ENCODE data around the gene COLEC11. TPM values are rescaled to one million over a fixed set of nuclear protein-coding genes. Genes with fewer than 3 reads are reported as not detected.

Gene COLEC11
- total and polyA plus RNA-seq, 9 donors: 0.14 to 1.3 (median 0.42) TPM; not detected in 1

DNA sequence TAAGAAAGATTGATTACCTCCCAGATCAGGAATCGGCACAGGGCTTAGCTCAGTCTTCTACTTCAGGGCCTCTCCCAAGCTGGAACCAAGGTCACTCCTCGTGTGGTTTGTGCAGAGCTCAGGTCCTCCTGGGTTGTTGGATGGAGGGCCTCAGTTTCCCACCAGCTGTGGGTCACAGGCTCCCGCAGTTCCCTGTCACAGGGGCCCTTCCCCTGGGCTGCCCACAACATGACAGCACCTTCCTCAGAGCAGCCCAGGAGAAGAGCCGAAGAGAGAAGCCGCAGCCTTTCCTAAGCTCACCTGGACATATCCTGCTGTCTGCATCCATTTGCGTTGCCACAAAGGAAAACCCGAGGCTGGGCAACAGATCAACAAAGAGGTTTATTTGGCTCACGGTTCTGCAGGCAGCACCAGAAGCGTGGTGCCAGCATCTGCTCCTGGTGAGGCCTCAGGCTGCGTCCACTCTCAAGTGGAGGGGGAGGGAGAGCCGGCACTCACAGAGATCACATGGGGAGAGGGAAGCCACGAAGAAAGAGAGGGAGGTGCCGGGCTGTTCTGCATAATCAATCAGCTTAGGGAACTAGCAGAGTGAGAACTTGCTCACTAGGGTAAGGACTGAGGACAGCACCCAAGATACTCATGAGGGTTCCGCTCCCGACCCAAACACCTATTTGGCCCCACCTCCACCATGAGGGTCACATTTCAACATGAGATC lies 50.1 kb downstream of the COLEC11 start:
- H3K4me3 ChIP-seq (ENCODE audit: low read length): no peak overlapping the region
- 67% methylated on average over 11 of the region's 15 CpGs for WGBS (ENCODE audit: insufficient coverage)
- peaks cover 8% of the 10 kb centered on the region for H3K4me1 ChIP-seq (ENCODE audit: control insufficient read depth, insufficient read depth, low read length)
- DNase-seq: no peak
- H3K36me3 ChIP-seq (ENCODE audit: control insufficient read depth, insufficient read depth, low read length): no peaks in the 10 kb centered on the region
- no peak overlapping the region for H3K27ac ChIP-seq (ENCODE audit: low read length)
- H3K27me3 ChIP-seq (ENCODE audit: control insufficient read depth, insufficient read depth, low read length): no peaks in the 10 kb centered on the region
- H3K9me3 ChIP-seq (replicated peaks; ENCODE audit: control insufficient read depth, low read depth, low read length): no peaks in the 10 kb centered on the region

DNA sequence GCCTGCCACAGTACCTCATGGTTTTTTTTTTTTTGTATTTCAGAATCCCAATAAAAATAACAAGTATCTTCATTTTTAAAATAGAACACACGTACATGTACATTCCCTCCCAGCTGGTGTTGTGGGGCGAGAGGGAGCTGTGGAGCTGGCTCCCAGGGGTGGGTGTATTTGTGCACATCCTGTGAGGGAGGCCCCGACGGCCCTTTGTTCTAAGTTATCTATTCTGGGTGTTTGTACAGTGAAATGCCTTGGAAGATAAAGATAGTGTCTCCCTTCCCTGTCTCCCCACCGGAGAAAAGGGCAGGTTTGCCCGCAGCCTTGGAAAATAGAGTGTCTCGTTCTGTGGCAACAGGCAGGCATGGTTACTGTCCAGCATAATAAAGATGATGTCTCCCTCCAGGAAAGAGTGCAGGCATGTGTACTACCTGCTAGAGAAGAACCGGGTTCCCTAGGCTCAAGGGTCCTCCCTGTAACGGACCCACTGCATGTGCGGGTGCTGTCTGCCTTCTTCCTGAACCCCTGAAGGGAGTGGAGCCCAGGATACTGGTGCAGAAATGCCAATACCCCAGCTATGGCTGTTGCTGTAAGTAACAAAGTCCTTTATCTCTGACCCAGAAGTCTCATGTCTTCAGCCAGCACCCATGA lies 51.0 kb downstream of the COLEC11 start:
- Histone ChIP-seq H3K4me3 (ENCODE audit: low read length) (no peak overlapping the region), H3K4me1 (ENCODE audit: control insufficient read depth, insufficient read depth, low read length) (peaks cover 11% of the 10 kb centered on the region), H3K36me3 (ENCODE audit: control insufficient read depth, insufficient read depth, low read length) (no peaks in the 10 kb centered on the region), H3K27me3 (ENCODE audit: control insufficient read depth, insufficient read depth, low read length) (no peaks in the 10 kb centered on the region), H3K27ac (ENCODE audit: low read length) (no peak overlapping the region), H3K9me3 (replicated peaks; ENCODE audit: control insufficient read depth, low read depth, low read length) (no peaks in the 10 kb centered on the region)
- DNase-seq: no peak
- WGBS (ENCODE audit: insufficient coverage): 87% methylated on average over 3 of the region's 10 CpGs

DNA sequence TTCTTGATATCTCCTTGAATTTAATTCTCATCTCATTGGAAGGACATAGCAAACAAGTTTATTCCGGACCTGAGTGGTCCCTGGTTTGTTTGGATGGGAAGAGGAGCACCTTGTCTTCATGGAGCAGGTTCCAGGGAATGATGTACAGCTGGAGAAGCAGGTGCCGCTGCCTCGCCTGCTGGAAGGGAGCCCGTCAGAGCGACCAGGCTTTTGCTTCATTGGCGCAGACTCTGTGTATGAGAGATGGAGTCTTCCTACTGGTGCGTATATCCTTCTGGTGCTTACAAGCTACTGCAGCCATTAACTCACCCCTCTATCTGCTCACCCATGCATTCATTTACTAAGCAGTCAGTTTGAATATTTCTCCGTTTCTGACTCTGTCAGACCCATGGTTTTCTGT lies 51.5 kb downstream of the COLEC11 start:
- H3K4me3 ChIP-seq (ENCODE audit: low read length): no peak overlapping the region
- H3K27me3 ChIP-seq (ENCODE audit: control insufficient read depth, insufficient read depth, low read length): no peaks in the 10 kb centered on the region
- no CpG with 5 or more reads among the region's 8 CpGs for WGBS (ENCODE audit: insufficient coverage)
- no peak for DNase-seq
- no peaks in the 10 kb centered on the region for H3K36me3 ChIP-seq (ENCODE audit: control insufficient read depth, insufficient read depth, low read length)
- H3K27ac ChIP-seq (ENCODE audit: low read length): no peak overlapping the region
- peaks cover 14% of the 10 kb centered on the region for H3K4me1 ChIP-seq (ENCODE audit: control insufficient read depth, insufficient read depth, low read length)
- no peaks in the 10 kb centered on the region for H3K9me3 ChIP-seq (replicated peaks; ENCODE audit: control insufficient read depth, low read depth, low read length)

DNA sequence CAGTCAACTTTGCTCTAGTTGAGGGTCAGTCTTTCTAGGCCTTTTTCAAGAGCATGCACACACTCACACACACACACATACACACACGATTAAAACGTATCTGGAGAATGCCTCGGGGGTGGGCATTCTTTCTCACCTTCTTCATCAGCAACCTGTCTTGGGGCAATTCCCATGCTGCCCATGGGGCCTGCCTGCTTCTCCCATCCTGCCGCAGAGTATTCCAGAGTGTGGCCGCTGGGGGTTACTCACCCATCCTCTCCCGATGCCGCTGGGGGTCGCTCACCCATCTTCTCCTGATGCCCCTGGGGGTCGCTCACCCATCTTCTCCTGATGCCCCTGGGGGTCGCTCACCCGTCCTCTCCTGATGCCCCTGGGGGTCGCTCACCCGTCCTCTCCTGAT lies 52.3 kb downstream of the COLEC11 start:
- Histone ChIP-seq H3K27ac (ENCODE audit: low read length) (no peak overlapping the region), H3K36me3 (ENCODE audit: control insufficient read depth, insufficient read depth, low read length) (no peaks in the 10 kb centered on the region), H3K9me3 (replicated peaks; ENCODE audit: control insufficient read depth, low read depth, low read length) (no peaks in the 10 kb centered on the region), H3K4me1 (ENCODE audit: control insufficient read depth, insufficient read depth, low read length) (peaks cover 15% of the 10 kb centered on the region), H3K27me3 (ENCODE audit: control insufficient read depth, insufficient read depth, low read length) (no peaks in the 10 kb centered on the region), H3K4me3 (ENCODE audit: low read length) (no peak overlapping the region)
- 81% methylated on average over 13 of the region's 13 CpGs for WGBS (ENCODE audit: insufficient coverage)
- no peak for DNase-seq

DNA sequence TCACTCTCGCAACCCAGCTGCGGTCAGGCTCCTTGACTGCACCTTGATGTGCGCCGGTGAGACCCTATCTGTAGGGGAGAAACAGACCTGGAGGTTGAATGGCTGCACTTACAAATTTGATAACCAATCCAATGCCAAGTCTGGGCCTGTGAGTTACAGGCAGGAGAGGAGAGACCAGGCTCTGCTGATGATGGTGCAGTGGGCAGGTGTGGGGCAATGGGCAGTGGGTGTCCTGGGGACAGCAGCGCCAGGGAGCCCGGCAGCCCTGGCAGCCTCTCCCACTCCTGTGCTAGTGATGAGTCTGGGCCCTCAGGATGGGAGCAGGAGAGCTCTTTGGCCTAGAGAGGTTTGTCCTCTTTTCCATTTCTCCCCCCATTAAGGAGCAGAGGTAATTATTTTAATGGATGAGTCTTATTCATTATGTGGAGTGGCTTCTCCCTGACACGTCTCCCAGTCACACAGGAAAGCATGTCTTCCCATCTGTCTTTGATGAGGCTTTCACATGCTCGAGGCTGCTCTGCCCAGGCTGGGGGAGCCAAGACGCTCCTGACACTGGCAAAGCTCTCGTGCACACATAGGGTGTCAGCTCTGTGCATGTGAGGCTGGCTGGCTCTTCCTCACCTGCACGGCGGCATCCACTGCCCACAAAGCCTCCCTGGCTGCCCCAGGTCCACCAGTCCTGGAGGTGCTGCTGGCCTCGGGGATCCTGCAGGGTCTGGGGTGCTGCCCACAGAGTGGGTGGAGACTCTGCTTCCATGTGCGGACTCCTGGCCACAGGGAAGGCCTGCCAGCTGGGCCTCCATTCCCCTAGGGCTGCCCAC lies 53.1 kb downstream of the COLEC11 start:
- Histone ChIP-seq H3K36me3 (ENCODE audit: control insufficient read depth, insufficient read depth, low read length) (no peaks in the 10 kb centered on the region), H3K4me1 (ENCODE audit: control insufficient read depth, insufficient read depth, low read length) (peaks cover 15% of the 10 kb centered on the region), H3K27ac (ENCODE audit: low read length) (no peak overlapping the region), H3K27me3 (ENCODE audit: control insufficient read depth, insufficient read depth, low read length) (no peaks in the 10 kb centered on the region), H3K4me3 (ENCODE audit: low read length) (no peak overlapping the region), H3K9me3 (replicated peaks; ENCODE audit: control insufficient read depth, low read depth, low read length) (no peaks in the 10 kb centered on the region)
- DNase-seq: no peak
- 73% methylated on average over 8 of the region's 14 CpGs for WGBS (ENCODE audit: insufficient coverage)

DNA sequence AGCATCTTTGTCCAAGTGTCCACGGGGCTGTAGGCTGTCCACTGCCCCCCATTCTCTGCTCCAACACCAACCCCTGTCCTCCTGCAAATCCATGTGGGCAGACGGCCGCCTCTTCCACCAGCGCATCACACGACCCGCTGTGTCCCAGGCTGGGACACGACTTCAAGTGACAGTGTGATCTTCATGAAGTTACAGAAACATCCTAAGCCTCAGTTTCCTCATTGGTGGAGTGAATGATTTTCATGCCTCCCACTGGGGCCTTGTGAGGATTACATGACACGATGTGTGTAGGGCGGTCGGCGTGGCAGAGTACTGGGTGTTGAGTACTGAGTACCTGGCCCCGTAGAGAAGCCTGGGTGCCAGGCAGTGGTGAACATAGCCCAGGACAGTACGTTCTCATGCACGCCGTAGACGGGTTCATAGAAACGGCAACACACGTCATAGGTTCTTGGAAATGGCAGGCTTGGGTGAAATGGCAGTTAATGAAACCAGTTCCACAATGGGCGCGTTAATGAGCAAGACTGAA lies 53.8 kb downstream of the COLEC11 start:
- Histone ChIP-seq H3K9me3 (replicated peaks; ENCODE audit: control insufficient read depth, low read depth, low read length) (no peaks in the 10 kb centered on the region), H3K27ac (ENCODE audit: low read length) (no peak overlapping the region), H3K36me3 (ENCODE audit: control insufficient read depth, insufficient read depth, low read length) (no peaks in the 10 kb centered on the region), H3K27me3 (ENCODE audit: control insufficient read depth, insufficient read depth, low read length) (no peaks in the 10 kb centered on the region), H3K4me3 (ENCODE audit: low read length) (no peak overlapping the region), H3K4me1 (ENCODE audit: control insufficient read depth, insufficient read depth, low read length) (peaks cover 15% of the 10 kb centered on the region)
- DNase-seq: no peak
- WGBS (ENCODE audit: insufficient coverage): 92% methylated on average over 14 of the region's 20 CpGs

DNA sequence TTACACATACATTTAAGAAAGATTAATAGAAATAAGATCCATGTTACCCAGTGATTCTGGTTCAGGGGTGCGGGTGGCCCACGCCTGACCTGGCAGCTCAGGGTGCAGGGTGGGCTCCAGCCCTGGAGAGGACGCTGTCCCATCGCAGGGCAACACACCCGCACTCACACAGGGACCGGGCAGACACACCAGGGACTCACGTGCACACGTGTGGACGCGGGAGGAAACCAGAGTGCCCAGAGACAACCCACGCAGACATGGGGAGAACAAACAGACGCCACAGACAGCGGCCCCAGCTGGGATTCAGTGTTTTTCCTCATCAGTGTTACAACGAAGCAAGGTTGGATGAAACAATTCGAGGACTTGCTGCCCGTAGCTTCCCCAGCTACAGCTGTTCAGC lies 54.7 kb downstream of the COLEC11 start:
- Histone ChIP-seq H3K27me3 (ENCODE audit: control insufficient read depth, insufficient read depth, low read length) (no peaks in the 10 kb centered on the region), H3K36me3 (ENCODE audit: control insufficient read depth, insufficient read depth, low read length) (no peaks in the 10 kb centered on the region), H3K4me3 (ENCODE audit: low read length) (no peak overlapping the region), H3K27ac (ENCODE audit: low read length) (no peak overlapping the region), H3K9me3 (replicated peaks; ENCODE audit: control insufficient read depth, low read depth, low read length) (no peaks in the 10 kb centered on the region), H3K4me1 (ENCODE audit: control insufficient read depth, insufficient read depth, low read length) (peaks cover 15% of the 10 kb centered on the region)
- whole genome bisulfite sequencing (ENCODE audit: insufficient coverage): 67% methylated on average over 15 of the region's 16 CpGs
- no peak for DNase-seq

DNA sequence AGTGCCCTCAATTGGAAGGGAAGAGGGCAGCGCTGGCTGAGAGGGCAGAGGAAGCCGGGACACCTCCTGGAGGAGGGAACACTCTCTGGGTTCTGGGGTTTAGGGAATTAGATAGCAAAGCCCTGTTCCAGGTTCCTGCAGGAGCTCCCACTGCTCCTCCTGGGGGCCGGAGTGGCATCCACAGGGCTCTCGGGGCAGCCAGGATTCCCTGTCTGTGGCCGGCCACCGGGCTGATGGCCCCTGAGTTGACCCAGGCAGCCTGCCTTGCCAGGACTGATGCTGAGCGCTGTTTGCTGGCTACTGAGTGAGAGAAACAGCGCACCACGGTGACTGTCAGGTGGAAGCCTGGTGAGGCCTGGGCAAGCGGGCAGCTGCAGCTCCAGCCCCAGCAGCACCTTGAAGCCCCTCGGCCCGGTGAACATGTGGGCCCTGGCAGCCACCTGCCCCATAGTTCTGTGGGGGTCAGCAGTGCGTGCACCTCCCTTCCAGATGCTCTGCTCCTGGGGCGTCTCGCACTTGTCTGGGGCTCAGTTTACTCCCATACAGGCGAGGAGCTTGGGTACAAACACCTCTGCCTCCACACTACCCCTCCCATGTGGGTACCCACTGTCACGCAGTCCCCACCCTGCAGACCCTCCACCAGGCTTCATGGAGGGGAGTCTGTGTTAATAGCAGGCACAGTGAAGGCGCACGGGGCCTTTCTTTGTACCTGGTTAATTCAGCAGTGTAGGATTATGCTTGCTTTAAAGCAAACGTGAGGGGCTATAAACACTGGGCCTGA lies 55.4 kb downstream of the COLEC11 start:
- WGBS (ENCODE audit: insufficient coverage): 78% methylated on average over 15 of the region's 20 CpGs
- no peaks in the 10 kb centered on the region for H3K27me3 ChIP-seq (ENCODE audit: control insufficient read depth, insufficient read depth, low read length)

DNA sequence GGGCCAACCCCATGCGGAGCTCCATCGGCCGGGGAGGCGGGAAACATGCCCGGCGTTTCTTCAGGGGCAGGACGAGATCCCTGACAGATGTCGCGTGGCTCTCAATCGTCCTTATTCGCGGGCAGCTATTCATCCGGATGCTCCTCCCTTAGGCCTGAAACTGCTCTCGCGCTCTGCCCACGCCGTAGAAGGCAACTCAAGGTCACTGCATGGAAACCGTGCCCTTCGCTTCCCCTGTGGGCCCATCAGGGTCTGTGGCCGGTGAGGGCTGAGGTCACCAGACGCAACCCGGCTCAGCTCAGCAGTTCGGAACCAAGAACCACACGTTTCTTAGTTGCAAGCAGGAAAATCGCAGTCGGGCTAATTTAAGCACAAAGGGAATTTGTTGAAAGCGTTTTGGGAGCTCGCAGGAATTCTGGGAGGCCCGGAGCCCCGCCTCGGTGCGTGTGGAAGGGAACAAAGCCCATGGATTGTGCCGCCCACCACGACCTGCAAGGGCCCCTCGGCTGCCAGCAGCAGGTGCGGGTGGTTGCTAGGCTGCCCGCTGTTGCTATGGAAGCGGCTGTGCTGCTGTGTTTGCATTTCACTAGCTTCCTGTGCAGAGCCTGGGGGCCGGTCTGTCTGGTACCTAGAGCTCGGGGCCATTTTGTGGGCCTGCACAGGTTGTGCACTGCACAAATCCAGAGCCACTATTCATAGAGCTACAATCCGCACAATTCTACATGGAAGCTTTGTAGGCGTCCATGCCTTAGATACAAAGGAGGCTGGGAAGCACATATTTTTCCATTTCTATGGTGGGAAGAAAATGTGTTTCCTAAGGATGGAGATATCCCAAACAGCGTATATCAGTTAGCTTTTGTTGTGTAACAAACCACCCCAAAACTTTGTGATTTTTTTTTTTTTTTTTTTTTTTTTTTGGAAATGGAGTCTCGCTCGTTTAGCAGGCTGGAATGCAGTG lies 57.1 kb downstream of the COLEC11 start:
- 7% methylated on average over 40 of the region's 45 CpGs for WGBS (ENCODE audit: insufficient coverage)
- Histone ChIP-seq H3K4me1 (ENCODE audit: control insufficient read depth, insufficient read depth, low read length) (peaks cover 28% of the 10 kb centered on the region), H3K27ac (ENCODE audit: low read length) (peak overlapping the region; percentile 86), H3K36me3 (ENCODE audit: control insufficient read depth, insufficient read depth, low read length) (no peaks in the 10 kb centered on the region), H3K27me3 (ENCODE audit: control insufficient read depth, insufficient read depth, low read length) (no peaks in the 10 kb centered on the region), H3K9me3 (replicated peaks; ENCODE audit: control insufficient read depth, low read depth, low read length) (no peaks in the 10 kb centered on the region), H3K4me3 (ENCODE audit: low read length) (peak overlapping the region; percentile 12)
- DNase-seq: peak; percentile 64

More for the DNA sequence above, 55.4 kb downstream of the COLEC11 start:
- Histone ChIP-seq H3K4me3 (ENCODE audit: low read length) (no peak overlapping the region), H3K4me1 (ENCODE audit: control insufficient read depth, insufficient read depth, low read length) (peaks cover 15% of the 10 kb centered on the region), H3K27ac (ENCODE audit: low read length) (no peak overlapping the region), H3K9me3 (replicated peaks; ENCODE audit: control insufficient read depth, low read depth, low read length) (no peaks in the 10 kb centered on the region), H3K36me3 (ENCODE audit: control insufficient read depth, insufficient read depth, low read length) (no peaks in the 10 kb centered on the region)
- DNase-seq: no peak
